ENCODE results near the gene SGSM2. TPM values are rescaled to one million over a fixed set of nuclear protein-coding genes. Genes with fewer than 3 reads are reported as not detected.

SGSM2 gene
- total and polyA plus RNA-seq, 10 donors, result 30.7 to 90.4 (median 69.6) TPM

GRCh38 chr17:2373179-2373578, 35.9 kb downstream of the SGSM2 start:
- Histone ChIP-seq H3K27me3 (replicated peaks in 1 of 7) (no peaks in the 10 kb centered on the region), H3K9me3 (no peaks in the 10 kb centered on the region), H3K4me3 (no peak overlapping the region), H3K36me3 (peaks cover 0 to 89% (median 55%) of the 10 kb centered on the region in 6 donors), H3K27ac (no peak overlapping the region), H3K4me1 (peaks cover 0 to 17% (median 0%) of the 10 kb centered on the region in 6 donors)
- TF ChIP-seq POLR2AphosphoS5 (IDR thresholded peaks at IDR 0.05) (peak in 1 of 3 donors; percentile 40), POLR2A (IDR thresholded peaks at IDR 0.05) (no peak), CTCF (IDR thresholded peaks at IDR 0.05 in 8 of 11, conservative IDR thresholded peaks at IDR 0.05 in 3 of 11) (no peak)
- DNase-seq, result no peak
- intact Hi-C loops (cut with DNase I; ENCODE audit: low total_unique reads), result no loop called here
- WGBS, 5 donors, result 93 to 97% (median 95%) methylated on average over 17 to 18 of the region's 18 CpGs

GRCh38 chr17:2374549-2375285, 37.4 kb downstream of the SGSM2 start:
- no peak for TF ChIP-seq CTCF (IDR thresholded peaks at IDR 0.05 in 8 of 11, conservative IDR thresholded peaks at IDR 0.05 in 3 of 11)
- TF ChIP-seq POLR2AphosphoS5 (IDR thresholded peaks at IDR 0.05), result no peak
- no peak for TF ChIP-seq POLR2A (IDR thresholded peaks at IDR 0.05)
- no peaks in the 10 kb centered on the region for H3K27me3 ChIP-seq (replicated peaks in 1 of 7)
- H3K4me1 ChIP-seq, result peaks cover 0 to 2% (median 0%) of the 10 kb centered on the region in 6 donors
- peaks cover 0 to 100% (median 68%) of the 10 kb centered on the region in 6 donors for H3K36me3 ChIP-seq
- 79 to 89% (median 82%) methylated on average over 11 of the region's 11 CpGs for WGBS, 5 donors
- no peaks in the 10 kb centered on the region for H3K9me3 ChIP-seq
- no peak for DNase-seq
- intact Hi-C loops (cut with DNase I; ENCODE audit: low total_unique reads), result no loop called here
- H3K4me3 ChIP-seq, result no peak overlapping the region
- no peak overlapping the region for H3K27ac ChIP-seq

- Histone ChIP-seq H3K4me3 (no peak overlapping the region), H3K9me3 (no peaks in the 10 kb centered on the region), H3K27ac (no peak overlapping the region), H3K36me3 (peaks cover 0 to 100% (median 72%) of the 10 kb centered on the region in 6 donors), H3K27me3 (replicated peaks in 1 of 7) (no peaks in the 10 kb centered on the region), H3K4me1 (peaks cover 0 to 4% (median 1%) of the 10 kb centered on the region in 6 donors)
- no peak for DNase-seq
- intact Hi-C loops (cut with DNase I; ENCODE audit: low total_unique reads), result no loop called here
- 94 to 97% (median 95%) methylated on average over 13 to 19 of the region's 19 CpGs for WGBS, 5 donors
- TF ChIP-seq POLR2A (IDR thresholded peaks at IDR 0.05), result no peak
- TF ChIP-seq POLR2AphosphoS5 (IDR thresholded peaks at IDR 0.05), result no peak
- no peak for TF ChIP-seq CTCF (IDR thresholded peaks at IDR 0.05 in 8 of 11, conservative IDR thresholded peaks at IDR 0.05 in 3 of 11)
Observed at GRCh38 chr17:2375406-2375805, 38.1 kb downstream of the SGSM2 start.

- TF ChIP-seq POLR2A (IDR thresholded peaks at IDR 0.05) (no peak), CTCF (IDR thresholded peaks at IDR 0.05 in 8 of 11, conservative IDR thresholded peaks at IDR 0.05 in 3 of 11) (no peak)
- H3K4me3 ChIP-seq, result no peak overlapping the region
- H3K27ac ChIP-seq, result no peak overlapping the region
- no peak for DNase-seq
- no peaks in the 10 kb centered on the region for H3K27me3 ChIP-seq (replicated peaks in 1 of 7)
- H3K36me3 ChIP-seq, result peaks cover 0 to 100% (median 77%) of the 10 kb centered on the region in 6 donors
- intact Hi-C loops (cut with DNase I; ENCODE audit: low total_unique reads), result no loop called here
- H3K4me1 ChIP-seq, result peaks cover 0 to 11% (median 5%) of the 10 kb centered on the region in 6 donors
- H3K9me3 ChIP-seq, result no peaks in the 10 kb centered on the region
- WGBS, 5 donors, result 93 to 97% (median 94%) methylated on average over 14 of the region's 14 CpGs
Observed at GRCh38 chr17:2376107-2376506, 38.8 kb downstream of the SGSM2 start.
